ENCODE results near the gene MBD3L4.
A peak's percentile ranks its signal among the peaks of the same experiment; 100 is the strongest.
"Not testable (repeated sequence)": the region's sequence is repeated elsewhere in the genome, so short reads cannot be mapped to it uniquely, and the experiment has no call there.

The MBD3L4 gene

DNA sequence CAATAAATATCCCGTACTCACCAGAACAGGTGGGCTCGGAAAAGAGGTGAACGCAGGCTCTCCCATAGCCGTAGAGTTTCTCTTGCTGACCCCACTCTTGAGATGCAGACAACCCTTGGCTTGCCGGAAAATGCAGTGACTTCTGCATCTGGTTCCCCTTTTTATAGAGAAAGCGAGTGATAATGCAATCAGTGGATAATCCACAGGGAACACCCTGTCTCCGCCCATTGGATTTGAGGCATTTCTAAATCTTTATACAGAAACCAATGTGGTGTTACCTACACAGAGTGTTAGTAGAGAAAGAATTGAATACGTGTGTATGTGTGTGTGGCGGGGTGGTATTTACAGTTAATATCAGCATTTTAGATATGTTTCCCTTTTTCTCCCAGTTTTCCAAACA, at the start of gene MBD3L4:
Gene MBD3L4 (minus strand): TSS at position 101 of the 400 bp plus-strand sequence. CDS start 35 bp downstream, at position 66.
- not testable (repeated sequence) for DNase-seq

DNA sequence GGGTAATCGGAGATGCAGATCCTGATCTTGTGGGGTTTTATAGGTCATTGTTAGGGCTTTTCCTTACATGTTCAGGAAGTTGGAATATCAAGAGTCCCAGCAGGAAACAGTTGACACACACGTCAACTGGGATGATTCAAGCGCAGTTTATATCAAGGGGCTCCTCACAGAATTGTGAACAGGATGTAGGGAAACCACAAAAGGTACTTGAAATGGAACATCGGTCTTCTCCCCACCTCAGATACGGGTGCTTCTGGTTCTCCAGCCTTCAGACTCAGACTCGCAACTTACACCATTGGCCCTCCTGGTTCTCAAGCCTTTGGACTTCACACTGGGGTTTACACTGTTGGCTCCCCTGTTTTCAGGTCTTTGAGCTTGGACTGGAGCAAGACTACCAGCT, 49.0 kb upstream of the MBD3L4 start:
- no peak for DNase-seq

DNA sequence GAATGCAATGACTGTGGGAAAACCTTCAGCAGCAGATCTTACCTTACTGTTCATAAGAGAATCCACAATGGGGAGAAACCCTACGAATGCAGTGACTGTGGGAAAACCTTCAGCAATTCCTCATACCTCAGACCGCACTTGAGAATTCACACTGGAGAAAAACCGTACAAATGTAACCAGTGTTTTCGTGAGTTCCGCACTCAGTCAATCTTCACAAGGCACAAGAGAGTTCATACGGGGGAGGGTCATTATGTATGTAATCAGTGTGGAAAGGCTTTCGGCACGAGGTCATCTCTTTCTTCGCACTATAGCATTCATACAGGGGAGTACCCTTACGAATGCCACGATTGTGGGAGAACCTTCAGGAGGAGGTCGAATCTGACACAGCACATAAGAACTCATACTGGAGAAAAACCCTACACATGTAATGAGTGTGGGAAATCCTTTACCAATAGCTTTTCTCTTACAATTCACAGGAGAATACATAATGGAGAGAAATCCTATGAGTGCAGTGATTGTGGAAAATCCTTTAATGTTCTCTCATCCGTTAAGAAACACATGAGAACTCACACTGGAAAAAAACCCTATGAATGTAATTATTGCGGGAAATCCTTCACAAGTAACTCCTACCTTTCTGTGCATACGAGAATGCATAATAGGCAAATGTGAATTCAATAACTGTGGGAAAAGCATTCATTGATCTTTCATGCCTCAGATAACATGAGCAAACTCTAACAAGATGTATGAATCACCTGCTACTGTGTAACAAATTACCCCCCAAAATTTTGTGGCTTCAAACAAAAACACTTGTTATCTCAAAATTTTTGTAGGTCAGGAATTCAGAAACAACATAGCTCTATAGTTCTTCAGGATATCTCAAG, 43.3 kb upstream of the MBD3L4 start:
- DNase-seq = peak; percentile 15

DNA sequence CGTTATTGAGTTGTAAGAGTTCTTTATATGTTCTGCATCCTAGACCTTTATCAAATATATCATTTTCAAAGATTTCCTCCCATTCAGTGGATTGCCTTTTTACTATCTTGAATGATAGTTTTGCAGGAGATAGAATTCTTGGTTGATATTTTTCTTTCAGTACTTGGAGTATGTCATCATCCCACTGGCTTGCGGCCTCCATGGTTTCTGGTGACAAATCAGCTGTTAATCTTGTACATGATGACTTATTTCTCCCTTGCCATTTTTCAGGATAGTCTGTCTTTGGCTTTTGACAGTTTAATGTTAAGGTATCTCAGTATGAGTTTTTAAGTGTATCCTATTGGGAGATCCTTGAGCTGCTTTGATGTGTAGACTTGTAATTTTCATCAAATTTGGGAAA, 38.0 kb upstream of the MBD3L4 start:
- DNase-seq = no peak

DNA sequence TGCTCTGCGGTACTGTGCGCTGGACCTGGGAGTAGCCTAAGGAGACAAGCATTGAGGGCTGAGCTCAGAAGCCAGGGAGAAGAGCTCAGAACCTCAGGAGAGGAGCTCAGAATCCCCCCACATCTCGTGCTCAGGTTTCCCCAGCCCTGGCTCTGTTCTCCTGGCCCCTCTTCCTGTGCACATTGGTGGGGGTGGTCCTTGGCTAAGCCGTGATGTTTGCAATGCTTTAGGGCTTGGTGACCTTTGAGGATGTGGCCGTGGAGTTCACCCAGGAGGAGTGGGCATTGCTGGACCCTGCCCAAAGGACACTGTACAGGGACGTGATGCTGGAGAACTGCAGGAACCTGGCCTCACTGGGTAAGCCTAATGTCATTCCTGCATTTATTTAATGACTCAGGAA, 36.2 kb upstream of the MBD3L4 start:
- no peak for DNase-seq

DNA sequence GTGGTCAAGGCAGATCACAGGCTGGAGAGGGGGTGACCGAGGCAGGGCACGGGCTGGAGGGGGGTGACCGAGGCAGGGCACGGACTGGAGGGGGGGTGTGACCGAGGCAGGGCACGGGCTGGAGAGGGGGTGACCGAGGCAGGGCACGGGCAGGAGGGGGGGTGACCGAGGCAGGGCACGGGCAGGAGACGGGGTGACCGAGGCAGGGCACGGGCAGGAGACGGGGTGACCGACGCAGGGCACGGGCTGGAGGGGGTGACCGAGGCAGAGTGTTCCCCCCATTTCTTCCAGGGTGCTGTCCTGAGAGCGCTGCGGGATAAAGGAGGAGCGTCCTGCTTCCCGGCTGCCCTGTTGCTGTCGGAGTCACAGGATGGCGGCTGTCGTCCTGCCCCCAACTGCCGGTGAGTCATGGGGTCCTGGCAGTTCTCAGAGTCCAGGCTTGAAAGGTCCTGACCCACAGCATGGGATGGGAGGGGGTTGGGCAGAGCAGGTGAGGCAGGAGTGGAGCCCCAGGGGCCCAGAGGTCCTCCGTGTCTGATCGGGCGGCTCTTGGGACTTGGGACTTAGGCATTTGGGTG, 34.8 kb upstream of the MBD3L4 start:
- no peak for DNase-seq

DNA sequence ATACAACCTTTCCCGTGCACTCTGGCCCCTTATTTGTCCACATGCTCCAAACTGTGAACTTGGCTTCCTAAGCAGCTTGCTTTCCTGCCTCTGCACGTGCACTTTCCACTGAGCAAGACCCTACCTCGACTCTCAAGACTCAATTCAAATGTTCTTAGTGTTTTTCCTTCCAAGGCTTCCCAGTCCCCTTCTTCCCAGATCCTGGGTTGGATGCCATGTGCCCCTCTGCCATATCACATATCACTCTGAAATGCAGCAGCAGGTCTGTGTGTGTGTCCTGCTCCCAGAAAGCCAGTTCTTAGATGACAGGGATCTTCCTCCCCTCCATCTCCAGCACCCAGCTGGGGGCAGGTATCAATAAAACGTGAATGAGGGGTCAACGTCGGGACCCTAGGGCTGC, 32.6 kb upstream of the MBD3L4 start:
- DNase-seq = no peak

DNA sequence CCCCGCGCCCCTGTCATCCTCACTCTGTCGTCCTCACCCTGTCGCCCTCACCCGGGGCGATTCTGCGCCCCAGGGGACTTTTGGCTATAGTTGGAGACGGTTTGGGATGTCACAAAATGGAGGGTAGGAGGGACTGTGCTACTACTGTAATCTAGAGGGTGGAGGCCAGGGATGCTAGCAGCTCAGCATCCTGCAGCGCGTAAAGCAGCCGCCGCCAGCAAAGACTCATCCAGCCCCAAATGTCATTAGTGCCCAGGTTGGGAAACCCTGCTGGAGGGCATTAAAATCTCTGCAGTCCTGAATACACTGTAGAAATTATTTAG, 29.9 kb upstream of the MBD3L4 start:
- no peak for DNase-seq

DNA sequence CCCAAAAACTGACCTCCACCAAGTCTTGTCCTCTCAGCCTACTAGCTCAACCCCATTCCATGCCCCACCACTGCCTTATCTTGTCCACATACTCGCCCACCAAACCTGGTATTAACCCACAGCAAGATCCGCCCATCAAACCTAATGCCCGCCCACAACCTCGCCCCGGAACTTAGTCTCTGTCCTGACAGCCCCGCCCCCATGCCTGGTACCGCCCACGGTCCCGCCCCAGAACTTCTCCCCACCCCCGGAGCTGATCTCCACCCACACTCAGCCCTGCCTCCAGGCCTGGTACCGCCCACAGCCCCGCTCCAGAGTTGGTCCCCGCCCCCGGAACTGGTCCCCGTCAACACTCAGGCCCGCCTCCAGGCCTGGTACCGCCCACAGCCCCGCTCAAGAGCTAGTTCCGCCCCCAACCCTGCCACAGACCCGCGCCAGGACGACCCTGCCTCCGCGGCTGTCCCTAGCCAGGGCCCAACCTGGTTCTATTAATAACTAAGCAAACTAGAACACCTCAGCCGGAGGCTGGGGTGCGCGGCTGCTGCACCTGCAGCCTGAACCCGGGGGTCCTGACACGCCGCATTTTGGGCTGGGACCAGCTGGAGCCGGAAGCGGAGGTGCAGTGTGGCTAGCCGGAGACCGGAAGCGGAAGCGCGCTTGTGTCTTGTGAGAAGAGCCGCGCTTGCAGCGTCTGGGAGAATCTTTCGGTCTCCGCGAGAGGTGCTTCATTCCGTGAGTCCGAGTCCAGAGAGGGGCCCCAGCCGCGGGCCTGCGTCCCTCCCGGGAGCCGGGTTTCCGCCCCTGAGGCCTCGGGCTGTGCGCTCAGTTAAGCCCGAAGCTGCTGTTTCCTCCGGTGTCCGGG, 29.3 kb upstream of the MBD3L4 start, which contains the start of gene ZNF557:
Gene ZNF557 (plus strand): TSS at position 662 of the 862 bp plus-strand sequence. CDS start 5,372 bp downstream, outside the sequence.
- DNase-seq = peak; percentile 95

DNA sequence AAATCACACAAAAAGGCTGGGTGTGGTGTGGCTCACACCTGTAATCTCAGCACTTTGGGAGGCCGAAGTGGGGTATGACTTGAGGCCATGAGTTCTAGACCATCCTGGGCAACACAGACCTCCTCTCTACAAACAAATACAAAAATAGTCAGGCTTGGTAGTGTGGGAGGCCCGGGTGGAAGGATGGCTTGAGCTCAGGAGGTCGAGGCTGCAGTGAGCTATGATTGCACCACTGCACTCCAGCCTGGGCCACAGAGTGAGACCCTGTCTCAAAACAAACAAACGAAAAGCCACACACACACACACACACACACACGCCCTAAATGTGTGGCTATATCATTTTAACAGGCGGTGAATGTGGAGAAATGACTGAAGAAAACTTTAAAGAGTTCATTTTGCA, 28.6 kb upstream of the MBD3L4 start:
- DNase-seq = no peak

DNA sequence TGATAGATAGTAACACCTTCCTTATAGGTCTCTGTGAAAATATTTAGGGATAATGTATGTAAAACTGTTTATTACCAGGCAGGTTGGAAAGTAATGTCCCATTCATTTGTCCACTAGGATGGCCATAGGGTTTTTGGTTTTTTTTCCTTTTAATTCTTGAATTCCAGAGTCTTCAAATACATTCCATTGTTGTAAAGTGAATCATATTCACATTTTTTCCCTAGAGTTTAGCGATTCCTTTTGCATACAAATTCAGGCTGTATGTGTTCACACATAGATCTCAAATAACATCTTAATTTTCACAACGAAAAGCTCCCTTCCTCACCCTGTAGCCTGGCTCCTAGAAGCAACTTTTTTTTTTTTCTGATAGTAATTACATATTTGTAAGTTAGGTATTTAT, 27.7 kb upstream of the MBD3L4 start:
- no peak for DNase-seq

DNA sequence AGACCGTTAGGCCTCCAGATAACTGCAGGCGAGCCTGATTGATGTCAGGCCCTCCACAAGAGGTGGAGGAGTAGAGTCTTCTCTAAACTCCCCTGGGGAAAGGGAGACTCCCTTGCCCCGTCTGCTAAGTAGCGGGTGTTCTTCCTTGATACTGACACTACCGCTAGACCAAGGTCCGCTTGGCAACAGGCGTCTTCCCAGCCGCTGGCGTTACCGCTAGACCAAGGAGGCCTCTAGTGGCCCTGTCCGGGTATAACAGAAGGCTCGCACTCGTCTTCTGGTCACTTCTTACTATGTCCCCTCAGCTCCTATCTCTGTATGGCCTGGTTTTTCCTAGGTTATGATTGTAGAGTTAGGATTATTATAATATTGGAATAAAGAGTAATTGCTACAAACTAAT, 27.1 kb upstream of the MBD3L4 start:
- DNase-seq = not testable (repeated sequence)

DNA sequence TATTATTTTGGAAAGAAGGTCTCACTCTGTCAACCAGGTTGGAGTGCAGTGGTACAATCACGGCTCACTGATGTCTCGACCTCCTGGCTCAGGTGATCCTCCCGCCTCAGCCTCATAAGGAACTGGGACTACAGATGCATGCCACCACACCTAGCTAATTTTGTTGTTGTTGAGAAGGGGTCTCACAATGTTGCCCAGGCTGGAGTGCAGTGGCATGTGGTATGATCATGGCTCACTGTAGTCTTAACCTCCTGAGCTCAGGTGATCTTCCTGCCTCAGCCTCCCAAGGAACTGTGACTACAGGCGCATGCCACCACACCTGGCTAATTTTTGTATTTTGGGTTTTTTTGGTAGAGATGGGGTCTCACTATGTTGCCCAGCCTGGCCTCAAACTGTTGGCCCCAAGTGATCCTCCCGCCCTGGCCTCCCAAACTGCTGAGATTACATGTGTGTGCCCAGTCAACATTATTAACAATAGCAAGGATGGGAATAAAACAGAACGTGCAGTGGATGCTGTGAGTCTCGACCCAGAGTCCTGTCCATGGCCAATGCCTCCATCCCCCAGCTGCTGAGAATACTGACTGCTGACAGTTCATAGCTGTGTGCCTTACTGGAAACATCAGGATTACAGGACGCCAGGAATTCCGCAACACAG, 23.9 kb upstream of the MBD3L4 start:
- DNase-seq = no peak

DNA sequence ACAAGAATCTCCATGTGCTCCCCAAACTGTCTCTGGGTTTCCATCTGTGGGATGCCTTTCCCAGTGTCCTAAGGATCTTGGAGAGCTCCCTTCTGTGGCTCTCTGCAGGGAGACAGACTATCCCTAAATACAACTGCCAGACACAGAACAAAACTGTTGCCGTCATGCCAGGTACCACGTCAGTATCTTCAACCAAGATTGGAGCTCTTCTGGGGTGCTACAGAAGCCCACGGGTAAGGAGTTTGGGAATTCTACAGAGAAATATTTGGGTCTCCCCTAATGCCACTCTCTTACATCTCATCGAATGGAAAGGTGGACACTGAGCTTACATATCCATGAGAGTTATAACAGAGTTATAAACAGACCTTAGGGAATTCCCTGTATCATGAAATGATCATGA, 23.4 kb upstream of the MBD3L4 start:
- DNase-seq = no peak

DNA sequence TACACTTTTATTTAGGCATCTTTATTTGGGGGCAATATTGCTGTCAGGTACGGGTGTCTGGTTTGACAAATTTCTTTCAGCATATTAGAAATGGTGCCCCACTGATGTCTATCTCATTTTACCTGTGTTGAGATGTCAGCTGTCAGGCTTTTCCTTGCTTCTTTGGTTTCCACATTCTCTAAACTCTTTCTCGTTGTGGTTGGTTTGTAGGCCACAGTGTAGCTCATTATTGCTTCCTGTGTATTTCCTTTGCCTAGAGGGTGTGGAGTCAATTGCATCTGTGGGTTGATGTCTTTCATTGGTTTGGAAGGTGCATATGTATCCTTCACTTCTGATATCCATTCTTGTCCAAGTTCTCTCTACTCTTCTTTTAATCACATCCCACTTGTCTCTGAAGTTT, 20.0 kb upstream of the MBD3L4 start:
- DNase-seq = not testable (repeated sequence)

DNA sequence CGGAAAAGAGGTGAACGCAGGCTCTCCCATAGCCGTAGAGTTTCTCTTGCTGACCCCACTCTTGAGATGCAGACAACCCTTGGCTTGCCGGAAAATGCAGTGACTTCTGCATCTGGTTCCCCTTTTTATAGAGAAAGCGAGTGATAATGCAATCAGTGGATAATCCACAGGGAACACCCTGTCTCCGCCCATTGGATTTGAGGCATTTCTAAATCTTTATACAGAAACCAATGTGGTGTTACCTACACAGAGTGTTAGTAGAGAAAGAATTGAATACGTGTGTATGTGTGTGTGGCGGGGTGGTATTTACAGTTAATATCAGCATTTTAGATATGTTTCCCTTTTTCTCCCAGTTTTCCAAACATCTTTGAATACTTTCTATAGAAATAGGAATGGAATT, 18.6 kb upstream of the MBD3L4 start, which contains the start of gene MBD3L3:
Gene MBD3L3 (minus strand): TSS at position 101 of the 400 bp plus-strand sequence. CDS start 71 bp downstream, at position 30.
- not testable (repeated sequence) for DNase-seq

DNA sequence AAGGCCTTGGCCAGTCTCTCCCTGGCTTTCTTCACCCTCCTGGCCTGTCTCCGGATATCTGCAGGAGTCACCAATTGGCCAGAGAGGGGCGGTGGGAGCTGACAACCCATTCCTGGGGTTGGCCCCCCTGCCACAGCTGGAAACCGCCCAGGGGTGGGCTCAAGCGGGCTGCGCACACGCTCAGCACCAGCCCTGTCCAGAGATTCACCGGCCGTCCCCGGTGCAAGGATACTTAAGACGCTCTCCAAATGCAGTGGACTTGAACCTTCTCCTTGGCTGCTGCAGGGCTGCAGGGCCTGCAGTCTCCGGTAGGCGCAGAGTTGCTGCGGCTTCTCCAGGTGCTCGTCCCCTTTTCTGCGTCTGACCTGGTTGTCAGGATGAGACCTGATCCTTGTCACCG, 16.4 kb upstream of the MBD3L4 start:
- not testable (repeated sequence) for DNase-seq

DNA sequence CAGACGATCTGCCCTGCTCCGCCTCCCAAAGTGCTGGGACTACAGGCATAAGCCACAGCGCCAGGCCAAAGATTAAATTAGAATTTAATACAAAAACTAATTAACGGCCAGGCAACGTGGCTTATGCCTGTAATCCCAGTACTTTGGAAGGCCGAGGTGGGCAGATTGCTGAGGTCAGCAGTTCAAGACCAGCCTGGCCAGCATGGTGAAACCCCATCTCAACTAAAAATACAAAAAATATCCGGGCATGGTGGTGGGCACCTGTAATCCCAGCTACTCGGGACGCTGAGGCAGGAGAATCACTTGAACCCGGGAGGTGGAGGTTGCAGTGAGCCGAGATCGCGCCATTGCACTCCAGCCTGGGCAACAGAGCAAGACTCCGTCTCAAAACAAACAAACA, 15.7 kb upstream of the MBD3L4 start:
- DNase-seq = not testable (repeated sequence)

DNA sequence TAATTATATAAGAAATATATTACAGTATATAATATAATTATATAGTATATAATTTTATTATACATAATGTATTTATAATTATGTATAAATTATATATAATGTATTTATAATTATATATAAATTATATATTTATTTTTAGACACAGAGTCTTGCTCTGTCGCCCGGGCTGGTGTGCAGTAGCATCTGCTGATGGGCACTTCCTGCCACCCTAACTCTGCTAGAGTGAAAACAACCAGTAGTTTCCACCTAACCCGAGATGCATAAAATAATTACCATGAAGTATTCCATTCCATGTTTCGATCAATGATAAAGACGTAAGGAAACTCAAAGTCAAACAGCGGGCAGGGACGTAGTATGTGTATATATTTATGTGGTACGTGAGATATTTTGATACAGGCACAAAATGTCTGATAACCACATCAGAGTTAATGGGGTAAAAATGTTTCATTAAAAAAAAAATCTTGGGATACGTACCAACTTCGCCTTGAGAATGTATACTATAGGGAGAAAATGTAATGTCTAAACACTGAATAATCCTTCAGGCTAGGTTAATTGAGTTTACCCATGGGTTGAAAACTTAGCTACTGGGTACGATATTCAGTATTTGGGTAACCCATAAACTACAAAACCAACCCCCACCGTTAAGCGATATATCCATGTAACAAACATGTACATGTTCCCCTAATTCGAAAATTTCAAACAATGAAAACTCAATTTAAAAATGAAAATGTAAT, 14.8 kb upstream of the MBD3L4 start:
- not testable (repeated sequence) for DNase-seq

DNA sequence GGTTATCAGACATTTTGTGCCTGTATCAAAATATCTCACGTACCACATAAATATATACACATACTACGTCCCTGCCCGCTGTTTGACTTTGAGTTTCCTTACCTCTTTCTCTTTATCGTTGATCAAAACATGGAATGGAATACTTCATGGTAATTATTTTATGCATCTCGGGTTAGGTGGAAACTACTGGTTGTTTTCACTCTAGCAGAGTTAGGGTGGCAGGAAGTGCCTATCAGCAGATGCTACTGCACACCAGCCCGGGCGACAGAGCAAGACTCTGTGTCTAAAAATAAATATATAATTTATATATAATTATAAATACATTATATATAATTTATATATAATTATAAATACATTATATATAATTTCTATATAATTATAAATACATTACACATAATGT, 12.9 kb upstream of the MBD3L4 start:
- DNase-seq = not testable (repeated sequence)

DNA sequence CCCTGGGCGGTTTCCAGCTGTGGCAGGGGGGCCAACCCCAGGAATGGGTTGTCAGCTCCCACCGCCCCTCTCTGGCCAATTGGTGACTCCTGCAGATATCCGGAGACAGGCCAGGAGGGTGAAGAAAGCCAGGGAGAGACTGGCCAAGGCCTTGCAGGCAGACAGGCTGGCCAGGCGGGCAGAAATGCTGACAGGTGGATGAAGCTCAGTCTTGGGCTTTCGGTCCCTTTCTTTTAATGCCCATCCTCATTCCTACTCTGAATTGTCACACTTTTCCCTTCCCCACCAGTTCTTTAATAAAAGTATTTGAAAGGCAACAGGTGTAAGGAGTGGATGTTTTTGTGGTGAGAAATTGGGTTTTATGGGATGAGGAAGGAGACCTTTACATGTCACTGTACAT, 11.4 kb upstream of the MBD3L4 start:
- DNase-seq = not testable (repeated sequence)

DNA sequence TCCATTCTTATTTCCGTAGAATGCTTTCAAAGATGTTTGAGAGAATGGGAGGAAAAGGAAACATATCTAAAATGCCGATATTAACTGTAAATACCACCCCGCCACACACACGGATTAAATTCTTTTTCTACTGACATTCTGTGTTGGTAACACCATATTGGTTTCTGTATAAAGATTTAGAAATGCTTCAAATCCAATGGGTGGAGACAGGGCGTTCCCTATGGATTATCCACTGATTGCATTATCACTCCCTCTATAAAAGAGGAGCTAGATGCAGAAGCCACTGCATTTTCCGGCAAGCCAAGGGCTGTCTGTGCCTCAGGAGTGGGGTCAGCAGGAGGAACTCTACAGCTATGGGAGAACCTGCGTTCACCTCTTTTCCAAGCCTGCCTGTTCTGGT, 9.0 kb upstream of the MBD3L4 start, which contains the start of gene MBD3L2:
Gene MBD3L2 (plus strand): TSS at position 301 of the 400 bp plus-strand sequence. CDS start 53 bp downstream, at position 354.
- not testable (repeated sequence) for DNase-seq

Measured in OCI-M1 (cell line).